ENCODE measurements around the gene SYT10. TPM values are rescaled to one million over a fixed set of nuclear protein-coding genes. Genes with fewer than 3 reads are reported as not detected.

The SYT10 gene
- total RNA-seq, 4 donors from 2014 or later, result 0.16 to 1.9 (median 0.65) TPM

- H3K36me3 ChIP-seq, result no peaks in the 10 kb centered on the region
- no peak overlapping the region for H3K4me3 ChIP-seq
- H3K4me1 ChIP-seq, result no peaks in the 10 kb centered on the region
- H3K9me3 ChIP-seq, result peaks cover 0 to 12% (median 0%) of the 10 kb centered on the region in 3 donors
- 53 to 82% methylated on average over 1 of the region's 1 CpG for WGBS, 2 donors (ENCODE audit: low coverage in 1 of 2)
- no peak overlapping the region for H3K27ac ChIP-seq
- H3K27me3 ChIP-seq, result no peaks in the 10 kb centered on the region
- TF ChIP-seq POLR2A (IDR thresholded peaks at IDR 0.05), result no peak
- no peak for TF ChIP-seq CTCF (IDR thresholded peaks at IDR 0.05)
- TF ChIP-seq POLR2AphosphoS5 (IDR thresholded peaks at IDR 0.05), result no peak
- no peak for TF ChIP-seq EP300 (IDR thresholded peaks at IDR 0.05)
- no peak for ATAC-seq
These were observed 40.7 kb upstream of the SYT10 start for GRCh38 chr12:33480366-33480765.

GRCh38 chr12:33476058-33476457, 36.4 kb upstream of the SYT10 start:
- no peaks in the 10 kb centered on the region for H3K36me3 ChIP-seq
- H3K27ac ChIP-seq, result no peak overlapping the region
- no peaks in the 10 kb centered on the region for H3K27me3 ChIP-seq
- TF ChIP-seq POLR2AphosphoS5 (IDR thresholded peaks at IDR 0.05), result no peak
- TF ChIP-seq CTCF (IDR thresholded peaks at IDR 0.05), result no peak
- TF ChIP-seq POLR2A (IDR thresholded peaks at IDR 0.05), result no peak
- no peak for TF ChIP-seq EP300 (IDR thresholded peaks at IDR 0.05)
- no peaks in the 10 kb centered on the region for H3K4me1 ChIP-seq
- no peak for ATAC-seq
- WGBS, 2 donors (ENCODE audit: low coverage in 1 of 2), result 70 to 77% methylated on average over 1 of the region's 1 CpG
- no peak overlapping the region for H3K4me3 ChIP-seq
- H3K9me3 ChIP-seq, result peaks cover 0 to 16% (median 0%) of the 10 kb centered on the region in 3 donors

- no peak for TF ChIP-seq POLR2A (IDR thresholded peaks at IDR 0.05)
- TF ChIP-seq POLR2AphosphoS5 (IDR thresholded peaks at IDR 0.05), result no peak
- TF ChIP-seq CTCF (IDR thresholded peaks at IDR 0.05), result no peak
- no peak for TF ChIP-seq EP300 (IDR thresholded peaks at IDR 0.05)
- peaks cover 0 to 16% (median 0%) of the 10 kb centered on the region in 3 donors for H3K9me3 ChIP-seq
- ATAC-seq, result no peak
These were observed 32.7 kb upstream of the SYT10 start for GRCh38 chr12:33472299-33472698.

GRCh38 chr12:33455096-33455495, 15.5 kb upstream of the SYT10 start:
- no peak for TF ChIP-seq POLR2A (IDR thresholded peaks at IDR 0.05)
- no peak for TF ChIP-seq CTCF (IDR thresholded peaks at IDR 0.05)
- no peak for TF ChIP-seq EP300 (IDR thresholded peaks at IDR 0.05)
- TF ChIP-seq POLR2AphosphoS5 (IDR thresholded peaks at IDR 0.05), result no peak
- Histone ChIP-seq H3K4me1 (no peaks in the 10 kb centered on the region), H3K27me3 (no peaks in the 10 kb centered on the region), H3K4me3 (no peak overlapping the region), H3K36me3 (no peaks in the 10 kb centered on the region), H3K9me3 (no peaks in the 10 kb centered on the region), H3K27ac (no peak overlapping the region)
- WGBS, 2 donors (ENCODE audit: low coverage in 1 of 2), result 69 to 100% methylated on average over 1 of the region's 1 CpG
- ATAC-seq, result no peak

More at GRCh38 chr12:33472299-33472698, 32.7 kb upstream of the SYT10 start:
- H3K27ac ChIP-seq, result no peak overlapping the region
- H3K4me1 ChIP-seq, result no peaks in the 10 kb centered on the region
- no peaks in the 10 kb centered on the region for H3K36me3 ChIP-seq
- H3K27me3 ChIP-seq, result no peaks in the 10 kb centered on the region
- no peak overlapping the region for H3K4me3 ChIP-seq
- 75 to 78% methylated on average over 1 of the region's 1 CpG for WGBS, 2 donors (ENCODE audit: low coverage in 1 of 2)

GRCh38 chr12:33450480-33450879, 10.9 kb upstream of the SYT10 start:
- Histone ChIP-seq H3K27ac (no peak overlapping the region), H3K4me1 (no peaks in the 10 kb centered on the region), H3K4me3 (no peak overlapping the region), H3K9me3 (no peaks in the 10 kb centered on the region), H3K27me3 (no peaks in the 10 kb centered on the region), H3K36me3 (no peaks in the 10 kb centered on the region)
- ATAC-seq, result no peak
- 78 to 82% methylated on average over 3 of the region's 3 CpGs for WGBS, 2 donors (ENCODE audit: low coverage in 1 of 2)
- TF ChIP-seq CTCF (IDR thresholded peaks at IDR 0.05), result no peak
- no peak for TF ChIP-seq POLR2AphosphoS5 (IDR thresholded peaks at IDR 0.05)
- TF ChIP-seq POLR2A (IDR thresholded peaks at IDR 0.05), result no peak
- no peak for TF ChIP-seq EP300 (IDR thresholded peaks at IDR 0.05)

All from gastroesophageal sphincter (tissue), 4 donors.